GM19043 (cell line): ENCODE measurements around the gene BRINP1.

ENCODE experiments used
- ATAC-seq: cut with Tn5 transposase; IDR thresholded peaks from one replicate; pipeline ENCODE4 v1.9.1; 2021; ENCODE audit warnings: low read depth; ENCODE audit not compliant: unreplicated experiment

BRINP1 gene

GRCh38 chr9:119368681-119369581 is at the start of gene BRINP1:
BRINP1 (minus strand) TSS chr9:119369435; CDS start chr9:119313355, 56,080 bp downstream.
- no peak for ATAC-seq

GRCh38 chr9:119418721-119419120 is 49.5 kb upstream of the BRINP1 start:
- ATAC-seq, result no peak

DNA sequence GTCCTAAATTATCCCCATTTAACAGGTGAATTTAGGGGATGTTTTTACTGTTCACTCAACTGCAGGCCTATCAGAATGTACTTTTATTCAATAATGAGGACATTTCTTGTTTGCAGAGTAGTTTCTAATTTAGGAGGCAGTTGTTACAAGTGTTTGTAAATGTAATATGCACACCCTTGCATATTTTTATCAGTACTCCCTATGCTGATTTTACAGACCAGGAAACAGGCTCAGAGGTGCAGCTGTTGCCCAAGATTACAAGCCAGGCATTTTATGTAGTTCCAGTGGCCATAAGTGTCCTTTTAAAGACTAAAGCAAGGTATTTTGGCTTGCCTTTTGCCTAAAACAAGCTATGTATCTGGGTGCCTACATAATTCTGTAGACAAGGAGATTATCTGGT is 47.6 kb upstream of the BRINP1 start:
- ATAC-seq, result no peak

- no peak for ATAC-seq
Measured at GRCh38 chr9:119412399-119412798, 43.2 kb upstream of the BRINP1 start.

- no peak for ATAC-seq
Measured at GRCh38 chr9:119409552-119409951, 40.3 kb upstream of the BRINP1 start.

DNA sequence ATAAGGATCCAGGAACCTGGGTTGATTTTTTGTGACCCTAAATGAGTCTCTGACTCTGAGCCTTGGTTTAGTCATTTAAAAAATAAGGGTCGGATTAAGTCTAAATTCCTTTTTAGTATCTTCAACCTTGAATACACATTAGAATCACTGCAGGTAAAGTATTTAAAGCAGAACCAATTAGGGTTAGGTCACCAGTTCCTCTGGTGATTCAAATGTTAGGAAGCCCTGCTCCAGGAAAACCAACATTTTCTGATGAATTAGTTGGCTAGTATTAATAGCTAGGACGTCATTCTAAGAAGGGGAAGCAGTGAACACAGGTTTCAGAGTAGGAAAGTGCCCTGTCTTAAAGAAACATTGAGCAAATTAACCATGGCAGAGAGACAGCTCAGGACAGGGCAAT is 31.4 kb upstream of the BRINP1 start:
- no peak for ATAC-seq

- no peak for ATAC-seq
Measured at GRCh38 chr9:119398350-119398749, 29.1 kb upstream of the BRINP1 start.

GRCh38 chr9:119391878-119392277 is 22.6 kb upstream of the BRINP1 start:
- ATAC-seq, result no peak

DNA sequence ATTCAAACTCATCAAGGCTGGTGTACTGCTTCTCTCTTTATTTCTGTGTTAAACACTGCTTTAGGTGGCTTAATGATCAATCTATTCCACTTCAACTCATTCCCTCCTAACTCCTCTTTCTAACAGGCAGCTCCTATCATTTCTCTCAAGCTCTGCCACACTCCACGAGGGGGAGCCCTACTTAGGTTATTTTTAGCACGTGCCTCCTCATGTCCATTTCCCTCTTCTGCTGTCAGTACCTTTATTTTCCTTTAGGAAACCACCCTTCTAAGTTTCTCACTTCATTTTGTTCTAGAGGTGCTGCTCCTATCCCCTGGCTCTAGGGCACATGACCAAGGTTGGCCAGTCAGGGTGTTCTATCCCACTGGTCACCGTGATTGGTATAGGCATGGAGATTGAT is 6.7 kb upstream of the BRINP1 start:
- no peak for ATAC-seq

DNA sequence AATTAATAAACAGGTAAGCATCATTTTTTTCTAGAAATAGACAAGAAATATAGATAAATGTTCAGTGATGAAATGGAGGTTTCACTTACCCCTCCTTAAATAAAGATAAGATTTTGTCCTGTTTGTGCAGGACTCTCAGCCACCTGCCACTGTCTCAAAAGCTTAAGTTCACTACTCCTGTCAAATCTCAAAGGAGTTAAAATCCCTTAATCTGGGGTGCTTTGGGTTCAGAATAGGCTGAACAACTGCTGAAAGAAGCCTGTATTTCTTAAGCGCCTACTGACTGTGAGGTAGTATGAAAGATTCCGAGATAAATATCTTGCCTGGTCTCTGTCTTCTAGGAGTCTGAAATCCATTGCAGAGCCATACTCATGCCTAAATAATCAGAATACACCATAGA is 3.7 kb upstream of the BRINP1 start:
- ATAC-seq, result no peak

DNA sequence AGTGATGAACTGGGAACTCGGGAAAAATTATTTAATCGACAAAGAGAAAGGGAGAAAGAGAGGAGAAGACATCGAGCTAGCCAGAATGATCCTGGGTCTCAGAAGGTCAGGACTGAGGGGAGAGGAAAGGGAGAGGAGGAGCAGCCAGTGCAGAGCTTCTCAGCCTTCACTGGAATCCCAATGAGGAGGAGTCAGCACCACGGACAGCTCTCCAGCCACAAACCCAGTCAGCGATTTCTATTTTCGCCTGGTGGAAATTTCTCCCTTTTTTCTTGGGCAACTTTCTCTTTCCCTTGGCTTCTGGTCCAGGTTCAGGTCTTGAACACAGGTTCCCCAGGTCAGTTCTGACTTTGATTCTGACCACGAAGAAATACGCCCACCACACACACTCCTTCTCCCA is 1.6 kb upstream of the BRINP1 start:
- no peak for ATAC-seq

DNA sequence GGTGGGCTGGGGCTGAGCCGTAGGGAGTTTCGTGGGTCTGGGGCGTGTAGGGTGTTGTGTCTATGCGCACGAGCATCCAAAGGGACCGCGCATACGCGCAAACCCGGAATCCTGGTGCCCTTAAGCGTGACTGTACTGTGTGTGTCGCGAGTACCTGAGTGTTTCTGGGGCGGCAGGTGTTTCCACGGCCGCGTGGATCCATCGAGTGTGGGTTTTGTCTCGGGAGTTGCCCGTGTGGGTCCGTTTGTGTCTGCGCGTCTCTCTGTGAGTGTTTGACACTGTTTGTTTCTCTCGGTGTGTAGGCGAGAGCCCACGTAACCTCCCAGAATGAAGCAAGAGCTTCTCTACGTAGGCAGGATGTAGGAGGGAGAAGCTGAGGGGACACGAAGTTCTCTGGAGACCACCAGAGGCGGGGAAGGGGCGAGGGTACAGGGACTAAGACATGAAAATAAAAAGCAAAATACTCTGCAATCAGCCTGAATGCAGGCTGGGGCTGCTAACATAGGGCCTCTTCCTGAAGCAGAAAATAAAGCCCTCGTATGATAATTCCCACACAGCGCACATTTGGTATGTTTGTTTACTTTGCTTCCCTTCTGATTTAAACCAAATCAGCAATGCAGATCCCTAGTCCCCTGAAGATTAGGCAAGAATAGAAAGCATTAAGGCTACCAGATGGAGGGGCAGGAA is 588 bp upstream of the BRINP1 start:
- ATAC-seq, result no peak

- no peak for ATAC-seq
Measured at GRCh38 chr9:119368179-119368578, 1.1 kb downstream of the BRINP1 start.

- no peak for ATAC-seq
Measured at GRCh38 chr9:119367683-119368075, 1.6 kb downstream of the BRINP1 start.

- ATAC-seq, result no peak
Measured at GRCh38 chr9:119366909-119367682, 2.1 kb downstream of the BRINP1 start.

DNA sequence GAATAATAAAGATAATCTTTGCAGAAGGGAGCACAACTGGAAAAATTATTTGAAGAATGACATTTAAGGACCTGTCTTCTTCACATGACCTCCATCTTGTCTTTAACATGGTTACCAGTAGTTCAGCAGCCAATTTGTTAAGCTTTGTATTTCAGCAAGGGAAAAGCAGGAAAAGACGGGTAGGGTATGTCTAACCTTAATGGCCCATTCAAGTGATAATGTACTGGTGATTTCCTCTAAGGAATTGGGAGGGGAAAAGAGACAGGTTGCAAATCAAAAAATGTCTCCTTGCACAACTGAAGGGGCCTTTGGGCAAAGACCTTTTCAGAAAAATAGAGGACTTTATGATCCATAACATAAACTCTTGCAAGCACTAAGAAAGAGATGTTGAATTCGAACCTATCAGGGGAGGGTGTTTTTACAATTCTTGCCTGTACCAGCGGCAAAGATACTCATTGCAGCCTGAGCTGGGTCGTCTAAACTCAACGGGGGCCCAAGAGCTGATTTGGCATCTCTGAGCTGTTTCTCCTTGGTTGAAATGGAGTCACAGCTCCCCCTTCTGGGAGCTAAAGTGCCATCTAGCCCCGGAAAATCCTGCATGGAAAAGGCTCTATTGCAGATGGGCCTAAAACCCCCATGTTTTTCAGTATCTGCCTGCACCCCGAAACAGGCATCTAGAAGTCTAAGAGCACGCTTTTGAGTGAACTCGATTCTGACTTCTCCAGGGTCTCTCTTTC is 3.8 kb downstream of the BRINP1 start:
- ATAC-seq, result no peak

DNA sequence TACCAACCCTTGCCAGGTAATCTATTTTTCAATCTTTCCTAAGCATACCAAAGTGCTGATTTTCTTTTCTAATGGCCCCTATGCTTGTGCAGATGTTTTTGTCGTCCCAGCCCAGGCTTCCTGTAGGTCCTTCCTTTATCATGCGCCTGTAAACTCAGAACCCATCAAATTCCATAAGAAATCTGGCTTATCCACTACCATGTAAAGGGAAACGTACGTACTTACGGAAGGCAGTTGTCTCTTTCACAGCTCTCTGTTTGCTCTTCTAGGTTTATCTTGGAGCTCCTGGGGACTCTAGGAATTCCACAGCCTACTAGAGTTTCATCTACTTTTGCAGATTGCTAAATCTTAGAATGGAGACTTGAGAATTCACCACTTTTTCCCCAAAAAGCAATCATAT is 9.0 kb downstream of the BRINP1 start:
- ATAC-seq, result no peak

DNA sequence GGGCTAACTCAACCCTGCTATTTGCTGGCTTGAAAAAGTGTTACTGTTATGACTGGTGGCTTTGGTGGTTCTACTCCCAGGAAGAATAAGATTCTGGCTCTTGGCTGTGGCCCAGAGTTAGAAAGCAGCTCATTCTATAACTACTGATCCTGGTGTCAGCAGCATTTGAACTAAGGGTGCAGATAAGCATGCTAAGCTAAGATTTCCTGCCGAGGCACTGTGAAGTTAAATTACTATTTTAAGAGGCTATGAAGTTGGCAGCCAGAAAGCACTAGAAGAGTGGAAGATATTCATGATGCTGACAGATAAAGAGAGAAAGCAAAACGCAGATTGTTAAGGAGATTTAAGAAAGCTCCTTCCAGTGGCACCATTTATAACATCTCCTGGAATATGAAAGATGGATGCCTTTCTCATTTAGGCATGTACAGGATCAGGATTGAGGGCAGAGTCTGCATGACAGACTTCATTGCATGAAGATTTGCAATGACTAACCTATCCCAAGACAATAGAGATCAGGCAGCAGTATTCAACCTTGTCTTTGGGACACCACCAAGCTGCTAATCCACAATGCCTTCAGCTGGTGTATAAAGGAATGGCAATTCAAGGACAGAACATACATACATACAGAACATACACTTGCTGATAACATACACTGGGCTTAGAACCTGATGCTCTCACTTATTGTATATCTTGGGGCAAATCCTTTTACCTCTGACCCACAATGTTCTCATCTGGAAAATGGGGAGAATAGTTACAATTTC is 11.7 kb downstream of the BRINP1 start:
- ATAC-seq, result no peak

DNA sequence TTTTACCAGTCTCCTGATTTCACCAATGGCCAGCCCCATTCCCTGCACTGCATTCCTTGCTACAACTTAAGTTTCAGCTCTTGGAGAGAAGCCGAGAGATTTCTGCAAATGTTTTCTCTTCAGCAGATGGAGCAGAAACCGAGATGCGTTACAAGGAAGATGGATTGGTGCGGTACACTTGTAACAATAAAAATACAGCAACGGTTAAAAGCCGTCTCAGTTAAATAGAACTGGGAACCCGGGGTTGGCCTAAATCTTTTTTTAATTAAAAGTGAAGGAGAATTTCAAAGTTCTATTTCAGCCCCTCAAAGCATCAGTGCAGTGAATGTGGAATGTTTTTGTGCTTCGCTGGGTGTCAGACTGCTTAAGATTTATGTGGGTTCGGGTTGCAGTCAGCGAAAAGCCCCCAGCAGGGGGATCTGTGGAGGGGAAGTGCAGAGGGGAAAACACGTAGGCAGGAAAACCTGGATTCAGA is 19.8 kb downstream of the BRINP1 start:
- no peak for ATAC-seq
